HUDEP-2 (cell line): ENCODE results near the gene DAZAP1.
A peak's percentile ranks its signal among the peaks of the same experiment; 100 is the strongest.

Source experiments
- DNase-seq, 76 experiments: peaks; one replicate each; lab custom pipeline; 2025; ENCODE audit not compliant: unreplicated experiment in 76 of 76; lab: John Stamatoyannopoulos, UW

The DAZAP1 gene

GRCh38 chr19:1453525-1454364, 46.4 kb downstream of the DAZAP1 start:
- DNase-seq, result peak in 38 of 76 experiments; percentile 16 to 79 (median 45)

- peak in 35 of 76 experiments; percentile 12 to 79 (median 41) for DNase-seq
These were observed 47.6 kb downstream of the DAZAP1 start for GRCh38 chr19:1455002-1455335.

- DNase-seq, result peak in 74 of 76 experiments; percentile 49 to 99 (median 94)
These were observed 48.1 kb downstream of the DAZAP1 start for GRCh38 chr19:1455336-1456120.

DNA sequence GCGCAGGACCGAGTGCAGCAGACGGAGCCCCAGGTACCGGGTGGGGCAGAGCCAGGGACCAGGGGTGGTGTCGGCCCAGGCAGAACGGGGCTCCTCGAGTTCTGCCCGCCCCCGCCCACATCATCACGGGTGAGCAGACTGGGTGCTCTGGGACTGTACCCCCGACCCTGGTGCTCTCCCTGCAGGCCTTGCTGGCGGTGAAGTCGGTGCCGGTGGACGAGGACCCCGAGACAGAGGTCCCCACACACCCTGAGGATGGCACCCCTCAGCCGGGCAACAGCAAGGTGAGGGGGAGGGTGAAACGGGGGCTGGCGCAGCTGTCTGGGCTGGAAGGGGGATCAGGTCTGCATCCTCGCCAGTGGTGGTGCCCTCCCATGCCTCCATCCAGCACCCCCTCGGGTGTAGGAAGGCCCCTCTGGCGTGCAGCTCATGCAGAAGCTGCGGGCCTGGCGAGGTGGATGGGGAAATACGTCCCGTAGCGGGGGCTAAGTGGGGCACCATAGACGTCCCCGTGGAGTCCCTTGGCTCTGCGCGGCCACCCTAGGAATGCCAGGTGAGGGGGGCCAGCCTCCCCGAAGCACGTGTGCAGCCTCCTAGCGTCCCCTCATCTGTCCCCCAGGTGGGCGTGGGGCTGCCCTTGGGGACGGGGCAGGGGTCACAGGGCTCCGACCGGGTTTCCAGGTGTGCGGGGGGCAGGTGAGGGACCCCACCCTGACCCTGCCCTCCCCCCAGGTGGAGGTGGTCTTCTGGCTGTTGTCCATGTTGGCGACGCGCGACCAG, 48.9 kb downstream of the DAZAP1 start:
- no peak for DNase-seq

DNA sequence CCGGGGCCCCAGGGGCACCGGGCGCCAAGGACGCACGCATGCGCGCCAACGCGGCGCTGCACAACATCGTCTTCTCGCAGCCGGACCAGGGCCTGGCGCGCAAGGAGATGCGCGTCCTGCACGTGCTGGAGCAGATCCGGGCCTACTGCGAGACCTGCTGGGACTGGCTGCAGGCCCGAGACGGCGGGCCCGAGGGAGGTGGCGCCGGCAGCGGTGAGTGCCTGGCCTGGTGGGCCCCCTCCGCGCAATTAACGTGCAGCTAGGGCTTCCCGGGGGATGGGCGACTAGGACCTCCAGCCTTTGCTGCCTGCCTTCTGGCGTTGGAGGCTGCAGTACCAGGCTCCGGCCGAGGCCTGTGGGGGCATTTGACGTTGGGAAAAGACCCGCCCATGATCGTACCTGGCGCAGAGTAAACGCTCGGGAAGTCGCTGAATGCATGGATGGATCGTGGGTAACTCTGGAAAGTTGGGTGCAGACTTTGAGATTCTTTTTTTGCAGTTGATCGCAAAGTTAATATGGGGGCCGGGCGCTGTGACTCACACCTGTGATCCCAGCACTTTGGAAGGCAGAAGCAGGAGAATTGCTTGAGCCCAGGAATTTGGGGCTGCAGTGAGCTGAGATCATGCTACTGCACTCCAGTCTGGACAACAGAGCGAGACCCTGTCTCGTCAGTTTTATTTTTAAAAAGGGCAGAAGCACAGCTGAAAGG, 49.8 kb downstream of the DAZAP1 start:
- no peak for DNase-seq

- DNase-seq, result no peak
These were observed 50.5 kb downstream of the DAZAP1 start for GRCh38 chr19:1457892-1458291.

DNA sequence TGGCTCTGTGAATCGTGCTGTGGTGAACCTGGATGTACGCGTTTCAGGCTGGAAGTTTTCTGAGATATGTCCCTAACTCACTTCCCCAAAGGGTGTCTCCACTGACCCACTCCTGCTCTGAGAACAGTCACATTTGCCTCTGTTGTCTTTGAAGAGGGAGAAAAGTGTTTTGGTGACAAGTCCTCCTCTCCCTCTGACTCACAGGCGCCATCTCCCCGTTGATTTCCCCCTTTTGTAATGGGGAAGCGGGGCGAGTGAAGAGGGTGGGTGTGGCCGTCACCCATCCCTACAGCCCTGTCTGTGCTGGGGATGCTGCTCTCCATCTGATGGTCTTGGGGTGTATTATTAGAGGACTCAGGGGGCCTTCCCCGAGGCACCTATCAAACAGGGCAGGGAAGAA, 52.1 kb downstream of the DAZAP1 start:
- no peak for DNase-seq

DNA sequence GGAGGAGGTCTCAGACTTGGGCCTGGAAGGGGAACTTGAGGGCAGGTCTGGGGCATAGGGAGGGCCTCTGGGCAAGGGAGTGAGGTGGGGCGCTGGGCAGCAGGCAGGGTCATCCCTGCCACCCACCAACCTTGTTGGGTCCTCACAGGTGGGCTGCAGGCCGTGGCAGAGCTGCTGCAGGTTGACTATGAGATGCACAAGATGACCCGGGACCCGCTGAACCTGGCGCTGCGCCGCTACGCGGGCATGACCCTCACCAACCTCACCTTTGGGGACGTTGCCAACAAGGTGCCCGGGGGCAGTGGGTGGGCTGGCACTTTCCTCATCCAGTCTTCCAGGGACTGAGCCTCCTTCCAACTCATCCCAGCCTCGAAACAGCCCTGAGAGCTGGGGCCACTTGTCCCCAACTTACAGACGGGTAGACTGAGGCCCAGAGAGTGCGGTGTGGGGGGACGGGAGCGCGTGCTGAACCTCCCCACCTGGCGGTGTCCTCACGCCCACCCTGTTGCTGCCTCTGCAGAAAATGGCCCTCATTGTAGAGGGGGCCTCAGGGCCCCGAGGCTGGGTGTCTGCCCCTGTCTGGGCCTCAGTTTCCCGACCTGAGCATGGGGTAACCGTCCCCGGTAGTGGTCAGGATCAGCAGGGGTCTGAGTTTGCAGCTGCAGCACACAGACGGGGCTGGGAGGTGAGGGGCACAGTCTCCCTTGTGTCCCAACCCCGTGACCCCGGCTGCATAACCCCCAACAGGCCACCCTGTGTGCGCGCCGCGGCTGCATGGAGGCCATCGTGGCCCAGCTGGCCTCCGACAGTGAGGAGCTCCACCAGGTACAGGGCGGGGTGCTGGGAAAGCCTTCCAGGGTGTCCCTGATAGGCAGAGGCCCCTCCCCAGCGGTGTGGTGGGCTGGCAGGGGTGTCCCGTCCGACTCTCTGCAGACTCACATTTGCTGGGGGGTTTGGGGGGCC, 52.9 kb downstream of the DAZAP1 start:
- DNase-seq, result no peak

DNA sequence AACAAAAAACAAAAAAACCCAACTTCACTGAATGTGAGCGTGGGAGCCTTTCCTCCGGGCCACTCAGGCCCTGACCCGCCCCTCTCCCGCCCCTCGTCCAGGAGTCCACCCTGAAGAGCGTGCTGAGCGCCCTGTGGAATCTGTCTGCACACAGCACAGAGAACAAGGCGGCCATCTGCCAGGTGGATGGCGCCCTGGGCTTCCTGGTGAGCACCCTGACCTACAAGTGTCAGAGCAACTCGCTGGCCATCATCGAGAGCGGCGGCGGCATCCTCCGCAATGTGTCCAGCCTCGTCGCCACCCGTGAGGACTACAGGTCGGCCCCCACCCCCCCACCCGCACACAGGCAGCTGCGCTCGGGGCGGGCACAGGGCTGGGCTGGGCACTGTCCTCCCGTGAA, 54.5 kb downstream of the DAZAP1 start:
- no peak for DNase-seq

- peak in 37 of 76 experiments; percentile 21 to 69 (median 48) for DNase-seq
These were observed 58.0 kb downstream of the DAZAP1 start for GRCh38 chr19:1465191-1466016.

DNA sequence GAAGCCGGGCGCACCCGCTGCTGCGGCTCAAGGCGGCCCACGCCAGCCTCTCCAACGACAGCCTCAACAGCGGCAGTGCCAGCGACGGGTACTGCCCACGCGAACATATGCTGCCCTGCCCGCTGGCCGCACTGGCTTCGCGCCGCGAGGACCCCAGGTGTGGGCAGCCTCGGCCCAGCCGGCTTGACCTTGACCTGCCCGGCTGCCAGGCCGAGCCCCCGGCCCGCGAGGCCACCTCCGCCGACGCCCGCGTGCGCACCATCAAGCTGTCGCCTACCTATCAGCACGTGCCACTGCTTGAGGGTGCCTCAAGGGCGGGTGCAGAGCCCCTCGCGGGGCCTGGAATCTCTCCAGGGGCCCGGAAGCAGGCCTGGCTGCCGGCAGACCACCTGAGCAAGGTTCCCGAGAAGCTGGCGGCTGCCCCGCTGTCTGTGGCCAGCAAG, 58.7 kb downstream of the DAZAP1 start:
- no peak for DNase-seq

DNA sequence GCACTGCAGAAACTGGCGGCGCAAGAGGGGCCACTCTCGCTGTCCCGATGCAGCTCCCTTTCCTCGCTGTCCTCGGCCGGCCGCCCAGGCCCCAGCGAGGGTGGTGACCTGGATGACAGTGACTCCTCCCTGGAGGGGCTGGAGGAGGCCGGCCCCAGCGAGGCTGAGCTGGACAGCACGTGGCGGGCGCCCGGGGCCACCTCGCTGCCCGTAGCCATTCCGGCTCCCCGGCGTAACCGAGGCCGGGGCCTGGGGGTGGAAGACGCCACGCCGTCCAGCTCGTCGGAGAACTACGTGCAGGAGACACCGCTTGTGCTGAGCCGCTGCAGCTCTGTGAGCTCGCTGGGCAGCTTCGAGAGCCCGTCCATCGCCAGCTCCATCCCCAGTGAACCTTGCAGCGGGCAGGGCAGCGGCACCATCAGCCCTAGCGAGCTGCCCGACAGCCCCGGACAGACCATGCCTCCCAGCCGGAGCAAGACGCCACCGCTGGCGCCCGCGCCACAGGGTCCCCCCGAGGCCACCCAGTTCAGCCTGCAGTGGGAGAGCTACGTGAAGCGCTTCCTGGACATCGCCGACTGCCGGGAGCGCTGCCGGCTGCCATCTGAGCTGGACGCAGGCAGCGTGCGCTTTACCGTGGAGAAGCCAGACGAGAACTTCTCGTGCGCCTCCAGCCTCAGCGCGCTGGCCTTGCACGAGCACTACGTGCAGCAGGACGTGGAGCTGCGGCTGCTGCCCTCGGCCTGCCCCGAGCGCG, 59.3 kb downstream of the DAZAP1 start:
- DNase-seq, result no peak

DNA sequence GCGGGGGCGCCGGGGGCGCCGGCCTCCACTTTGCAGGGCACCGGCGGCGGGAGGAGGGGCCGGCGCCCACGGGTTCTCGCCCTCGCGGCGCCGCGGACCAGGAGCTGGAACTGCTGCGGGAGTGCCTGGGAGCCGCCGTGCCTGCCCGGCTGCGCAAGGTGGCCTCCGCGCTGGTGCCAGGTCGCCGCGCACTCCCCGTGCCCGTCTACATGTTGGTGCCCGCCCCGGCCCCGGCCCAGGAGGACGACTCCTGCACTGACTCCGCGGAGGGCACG, 59.8 kb downstream of the DAZAP1 start:
- peak in 1 of 76 experiments; percentile 61 for DNase-seq

GRCh38 chr19:1467490-1468273, 60.3 kb downstream of the DAZAP1 start:
- DNase-seq, result peak in 47 of 76 experiments; percentile 26 to 92 (median 54)

- peak in 65 of 76 experiments; percentile 24 to 97 (median 71) for DNase-seq
These were observed 61.0 kb downstream of the DAZAP1 start for GRCh38 chr19:1468274-1468820.

DNA sequence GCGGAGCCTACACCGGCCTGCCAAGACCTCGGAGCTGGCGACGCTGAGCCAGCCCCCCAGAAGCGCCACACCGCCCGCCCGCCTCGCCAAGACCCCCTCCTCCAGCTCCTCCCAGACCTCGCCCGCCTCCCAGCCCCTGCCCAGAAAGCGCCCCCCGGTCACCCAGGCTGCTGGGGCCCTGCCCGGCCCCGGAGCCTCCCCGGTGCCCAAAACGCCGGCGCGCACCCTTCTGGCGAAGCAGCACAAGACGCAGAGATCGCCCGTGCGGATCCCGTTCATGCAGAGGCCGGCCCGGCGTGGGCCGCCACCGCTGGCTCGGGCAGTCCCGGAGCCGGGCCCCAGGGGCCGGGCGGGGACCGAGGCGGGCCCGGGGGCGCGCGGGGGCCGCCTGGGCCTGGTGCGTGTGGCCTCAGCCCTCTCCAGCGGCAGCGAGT, 61.5 kb downstream of the DAZAP1 start:
- DNase-seq, result peak in 59 of 76 experiments; percentile 28 to 97 (median 64)
